WTC11 (cell line): ENCODE measurements around the gene PLET1. TPM values are rescaled to one million over a fixed set of nuclear protein-coding genes. Genes with fewer than 3 reads are reported as not detected.

Experiments
- ATAC-seq: fragments of 200-7000 bp; cut with Tn5 transposase; 2 replicates; pipeline ENCODE4 v1.10.0; 2021; ENCODE audit warnings: mild to moderate bottlenecking, moderate library complexity
- CTCF ChIA-PET: fragments of 300-600 bp; sonication (Branson Sonifier 250); formaldehyde crosslinking; loops from one replicate; lab custom pipeline; 2021; ENCODE audit warnings: antibody characterized with exemption; lab: Charles Lee
- POLR2A ChIA-PET: fragments of 350-600 bp; sonication (Branson Sonifier 250); formaldehyde crosslinking; loops from one replicate; lab custom pipeline; 2021; ENCODE audit warnings: antibody characterized with exemption; lab: Charles Lee
- DNase-seq: peaks from one replicate; pipeline ENCODE4 v3.0.0; 2021; ENCODE audit warnings: low spot score
- H3K27ac Mint-ChIP-seq: 2 replicates; pipeline ENCODE4 v1.8.0; 2021; ENCODE audit warnings: mixed read lengths
- H3K27me3 Mint-ChIP-seq: 2 replicates; pipeline ENCODE4 v1.8.0; 2021; ENCODE audit warnings: low read depth, mild to moderate bottlenecking, moderate library complexity, mixed read lengths
- H3K36me3 Mint-ChIP-seq: 2 replicates; pipeline ENCODE4 v1.8.0; 2021; ENCODE audit warnings: mixed read lengths
- H3K4me1 Mint-ChIP-seq: 2 replicates; pipeline ENCODE4 v1.8.0; 2022; ENCODE audit warnings: mixed read lengths
- H3K4me3 Mint-ChIP-seq: 2 replicates; pipeline ENCODE4 v1.8.0; 2021; ENCODE audit warnings: mild to moderate bottlenecking, moderate library complexity, mixed read lengths
- H3K9me3 Mint-ChIP-seq: 2 replicates; pipeline ENCODE4 v1.8.0; 2021; ENCODE audit warnings: mixed read lengths
- ATF1 ChIP-seq: sonication (generic); formaldehyde crosslinking; IDR thresholded peaks from 2 replicates; pipeline ENCODE4 v1.8.1; 2023; ENCODE audit warnings: mild to moderate bottlenecking, moderate library complexity, missing genetic modification reagents
- GTF2I ChIP-seq: fragments of 250-450 bp; sonication (Bioruptor Pico); conservative IDR thresholded peaks from 2 replicates; pipeline ENCODE4 v1.4.0; 2021; ENCODE audit warnings: mild to moderate bottlenecking
- HMGA2 ChIP-seq: fragments of 250-450 bp; sonication (Bioruptor Pico); IDR thresholded peaks from 2 replicates; pipeline ENCODE4 v1.4.0; 2021; ENCODE audit warnings: mild to moderate bottlenecking, moderate library complexity
- KAT7 ChIP-seq: sonication (generic); formaldehyde crosslinking; IDR thresholded peaks from 2 replicates; pipeline ENCODE4 v1.8.1; 2023; ENCODE audit warnings: missing genetic modification reagents, mild to moderate bottlenecking, borderline replicate concordance
- NFYB ChIP-seq: sonication (generic); formaldehyde crosslinking; conservative IDR thresholded peaks from 2 replicates; pipeline ENCODE4 v1.8.0; 2022; ENCODE audit warnings: low read depth, missing genetic modification reagents
- OVOL2 ChIP-seq: fragments of 250-450 bp; sonication (Bioruptor Pico); IDR thresholded peaks from 2 replicates; pipeline ENCODE4 v1.9.0; 2021; ENCODE audit warnings: mild to moderate bottlenecking, borderline replicate concordance
- RELA ChIP-seq: sonication (generic); formaldehyde crosslinking; IDR thresholded peaks from 2 replicates; pipeline ENCODE4 v1.8.1; 2022; ENCODE audit warnings: missing genetic modification reagents, mild to moderate bottlenecking, borderline replicate concordance
- ZNF138 ChIP-seq: sonication (generic); formaldehyde crosslinking; conservative IDR thresholded peaks from 2 replicates; pipeline ENCODE4 v1.8.1; 2022; ENCODE audit warnings: mild to moderate bottlenecking, moderate library complexity, missing genetic modification reagents
- ZNF423 ChIP-seq: fragments of 250-450 bp; sonication (Bioruptor Pico); IDR thresholded peaks from 2 replicates; pipeline ENCODE4 v2.1.2; 2022; ENCODE audit warnings: mild to moderate bottlenecking, moderate library complexity
- ZNF671 ChIP-seq: fragments of 250-450 bp; sonication (Bioruptor Pico); IDR thresholded peaks from 2 replicates; pipeline ENCODE4 v1.8.0; 2021; ENCODE audit warnings: mild to moderate bottlenecking
- total RNA-seq: library from RNA; stranded (reverse); gene quantifications from 3 replicates; pipeline ENCODE4 v1.2.3, GENCODE V29; 2021
- TF ChIP-seq, protein P1 (sequence below): sonication (generic); formaldehyde crosslinking; IDR thresholded peaks from 2 replicates; pipeline ENCODE4 v1.8.1; 2023; ENCODE audit warnings: mild to moderate bottlenecking, missing genetic modification reagents, borderline replicate concordance
- TF ChIP-seq, protein P2 (sequence below): sonication (generic); formaldehyde crosslinking; IDR thresholded peaks from 2 replicates; pipeline ENCODE4 v1.8.1; 2023; ENCODE audit warnings: mild to moderate bottlenecking, missing genetic modification reagents, moderate library complexity
- TF ChIP-seq, protein P3 (sequence below): sonication (generic); formaldehyde crosslinking; IDR thresholded peaks from 2 replicates; pipeline ENCODE4 v1.8.0; 2023; ENCODE audit warnings: missing genetic modification reagents, mild to moderate bottlenecking, borderline replicate concordance
- TF ChIP-seq, protein P4 (sequence below): sonication (generic); formaldehyde crosslinking; IDR thresholded peaks from 2 replicates; pipeline ENCODE4 v1.8.0; 2022; ENCODE audit warnings: missing genetic modification reagents
- TF ChIP-seq, protein P5 (sequence below): sonication (generic); formaldehyde crosslinking; IDR thresholded peaks from 2 replicates; pipeline ENCODE4 v1.8.0; 2022; ENCODE audit warnings: mild to moderate bottlenecking, missing genetic modification reagents
- TF ChIP-seq, protein P6 (sequence below): sonication (generic); formaldehyde crosslinking; IDR thresholded peaks from 2 replicates; pipeline ENCODE4 v1.8.1; 2023; ENCODE audit warnings: mild to moderate bottlenecking, moderate library complexity, missing genetic modification reagents
- TF ChIP-seq, protein P7 (sequence below): sonication (generic); formaldehyde crosslinking; IDR thresholded peaks from 2 replicates; pipeline ENCODE4 v1.8.1; 2023; ENCODE audit warnings: mild to moderate bottlenecking, missing genetic modification reagents, moderate library complexity
- TF ChIP-seq, protein P8 (sequence below): fragments of 250-450 bp; sonication (Bioruptor Pico); conservative IDR thresholded peaks from 2 replicates; pipeline ENCODE4 v1.9.0; 2021; ENCODE audit warnings: mild to moderate bottlenecking

PLET1 gene
- total RNA-seq, 1 experiment from 2014 or later: not detected

DNA sequence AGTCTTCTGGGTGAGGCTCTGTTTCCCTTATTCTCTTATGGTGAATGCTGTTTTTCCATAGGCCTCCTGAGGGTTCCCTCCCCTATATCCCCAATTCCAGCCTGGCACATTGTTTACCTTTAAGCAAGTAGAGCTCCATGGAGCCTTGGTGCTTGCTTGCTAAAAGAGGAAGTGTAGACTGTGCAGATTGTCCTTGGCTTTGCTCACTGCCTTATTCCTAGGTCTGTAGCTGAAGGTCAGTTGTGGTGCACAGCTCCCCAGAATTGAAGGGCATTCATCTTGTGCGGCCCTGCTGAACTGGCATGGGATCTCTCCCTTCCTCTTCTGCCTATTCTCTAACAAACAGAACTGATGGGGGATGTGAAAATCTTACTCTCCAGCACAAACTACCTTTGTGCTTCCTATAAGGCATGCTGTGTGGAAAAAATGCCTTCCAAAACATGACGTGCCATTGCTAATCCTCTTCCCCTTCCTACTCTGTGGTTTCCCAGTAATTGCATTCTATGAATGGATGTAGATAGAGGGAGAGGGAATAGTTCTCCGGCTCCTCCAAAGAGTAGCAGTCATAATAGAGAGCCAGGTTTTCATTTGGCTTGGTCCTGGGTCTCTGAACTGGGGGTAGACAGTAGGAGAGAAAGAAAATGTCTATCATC lies 34.2 kb upstream of the PLET1 start:
- H3K4me3 Mint-ChIP-seq: no peak overlapping the region
- TF ChIP-seq, protein P1, sequence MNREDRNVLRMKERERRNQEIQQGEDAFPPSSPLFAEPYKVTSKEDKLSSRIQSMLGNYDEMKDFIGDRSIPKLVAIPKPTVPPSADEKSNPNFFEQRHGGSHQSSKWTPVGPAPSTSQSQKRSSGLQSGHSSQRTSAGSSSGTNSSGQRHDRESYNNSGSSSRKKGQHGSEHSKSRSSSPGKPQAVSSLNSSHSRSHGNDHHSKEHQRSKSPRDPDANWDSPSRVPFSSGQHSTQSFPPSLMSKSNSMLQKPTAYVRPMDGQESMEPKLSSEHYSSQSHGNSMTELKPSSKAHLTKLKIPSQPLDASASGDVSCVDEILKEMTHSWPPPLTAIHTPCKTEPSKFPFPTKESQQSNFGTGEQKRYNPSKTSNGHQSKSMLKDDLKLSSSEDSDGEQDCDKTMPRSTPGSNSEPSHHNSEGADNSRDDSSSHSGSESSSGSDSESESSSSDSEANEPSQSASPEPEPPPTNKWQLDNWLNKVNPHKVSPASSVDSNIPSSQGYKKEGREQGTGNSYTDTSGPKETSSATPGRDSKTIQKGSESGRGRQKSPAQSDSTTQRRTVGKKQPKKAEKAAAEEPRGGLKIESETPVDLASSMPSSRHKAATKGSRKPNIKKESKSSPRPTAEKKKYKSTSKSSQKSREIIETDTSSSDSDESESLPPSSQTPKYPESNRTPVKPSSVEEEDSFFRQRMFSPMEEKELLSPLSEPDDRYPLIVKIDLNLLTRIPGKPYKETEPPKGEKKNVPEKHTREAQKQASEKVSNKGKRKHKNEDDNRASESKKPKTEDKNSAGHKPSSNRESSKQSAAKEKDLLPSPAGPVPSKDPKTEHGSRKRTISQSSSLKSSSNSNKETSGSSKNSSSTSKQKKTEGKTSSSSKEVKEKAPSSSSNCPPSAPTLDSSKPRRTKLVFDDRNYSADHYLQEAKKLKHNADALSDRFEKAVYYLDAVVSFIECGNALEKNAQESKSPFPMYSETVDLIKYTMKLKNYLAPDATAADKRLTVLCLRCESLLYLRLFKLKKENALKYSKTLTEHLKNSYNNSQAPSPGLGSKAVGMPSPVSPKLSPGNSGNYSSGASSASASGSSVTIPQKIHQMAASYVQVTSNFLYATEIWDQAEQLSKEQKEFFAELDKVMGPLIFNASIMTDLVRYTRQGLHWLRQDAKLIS (CRISPR knock-in tag): no peak
- TF ChIP-seq OVOL2 (no peak), KAT7 (CRISPR knock-in tag) (no peak), HMGA2 (CRISPR knock-in tag) (no peak), GTF2I (CRISPR knock-in tag) (no peak), ZNF423 (no peak), RELA (CRISPR knock-in tag) (no peak), ZNF671 (CRISPR knock-in tag) (no peak), ZNF138 (CRISPR knock-in tag) (no peak), ATF1 (CRISPR knock-in tag) (no peak), NFYB (CRISPR knock-in tag) (no peak)
- TF ChIP-seq, protein P2, sequence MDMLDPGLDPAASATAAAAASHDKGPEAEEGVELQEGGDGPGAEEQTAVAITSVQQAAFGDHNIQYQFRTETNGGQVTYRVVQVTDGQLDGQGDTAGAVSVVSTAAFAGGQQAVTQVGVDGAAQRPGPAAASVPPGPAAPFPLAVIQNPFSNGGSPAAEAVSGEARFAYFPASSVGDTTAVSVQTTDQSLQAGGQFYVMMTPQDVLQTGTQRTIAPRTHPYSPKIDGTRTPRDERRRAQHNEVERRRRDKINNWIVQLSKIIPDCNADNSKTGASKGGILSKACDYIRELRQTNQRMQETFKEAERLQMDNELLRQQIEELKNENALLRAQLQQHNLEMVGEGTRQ: no peak
- TF ChIP-seq, protein P3, sequence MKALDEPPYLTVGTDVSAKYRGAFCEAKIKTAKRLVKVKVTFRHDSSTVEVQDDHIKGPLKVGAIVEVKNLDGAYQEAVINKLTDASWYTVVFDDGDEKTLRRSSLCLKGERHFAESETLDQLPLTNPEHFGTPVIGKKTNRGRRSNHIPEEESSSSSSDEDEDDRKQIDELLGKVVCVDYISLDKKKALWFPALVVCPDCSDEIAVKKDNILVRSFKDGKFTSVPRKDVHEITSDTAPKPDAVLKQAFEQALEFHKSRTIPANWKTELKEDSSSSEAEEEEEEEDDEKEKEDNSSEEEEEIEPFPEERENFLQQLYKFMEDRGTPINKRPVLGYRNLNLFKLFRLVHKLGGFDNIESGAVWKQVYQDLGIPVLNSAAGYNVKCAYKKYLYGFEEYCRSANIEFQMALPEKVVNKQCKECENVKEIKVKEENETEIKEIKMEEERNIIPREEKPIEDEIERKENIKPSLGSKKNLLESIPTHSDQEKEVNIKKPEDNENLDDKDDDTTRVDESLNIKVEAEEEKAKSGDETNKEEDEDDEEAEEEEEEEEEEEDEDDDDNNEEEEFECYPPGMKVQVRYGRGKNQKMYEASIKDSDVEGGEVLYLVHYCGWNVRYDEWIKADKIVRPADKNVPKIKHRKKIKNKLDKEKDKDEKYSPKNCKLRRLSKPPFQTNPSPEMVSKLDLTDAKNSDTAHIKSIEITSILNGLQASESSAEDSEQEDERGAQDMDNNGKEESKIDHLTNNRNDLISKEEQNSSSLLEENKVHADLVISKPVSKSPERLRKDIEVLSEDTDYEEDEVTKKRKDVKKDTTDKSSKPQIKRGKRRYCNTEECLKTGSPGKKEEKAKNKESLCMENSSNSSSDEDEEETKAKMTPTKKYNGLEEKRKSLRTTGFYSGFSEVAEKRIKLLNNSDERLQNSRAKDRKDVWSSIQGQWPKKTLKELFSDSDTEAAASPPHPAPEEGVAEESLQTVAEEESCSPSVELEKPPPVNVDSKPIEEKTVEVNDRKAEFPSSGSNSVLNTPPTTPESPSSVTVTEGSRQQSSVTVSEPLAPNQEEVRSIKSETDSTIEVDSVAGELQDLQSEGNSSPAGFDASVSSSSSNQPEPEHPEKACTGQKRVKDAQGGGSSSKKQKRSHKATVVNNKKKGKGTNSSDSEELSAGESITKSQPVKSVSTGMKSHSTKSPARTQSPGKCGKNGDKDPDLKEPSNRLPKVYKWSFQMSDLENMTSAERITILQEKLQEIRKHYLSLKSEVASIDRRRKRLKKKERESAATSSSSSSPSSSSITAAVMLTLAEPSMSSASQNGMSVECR (CRISPR knock-in tag): no peak
- TF ChIP-seq, protein P4, sequence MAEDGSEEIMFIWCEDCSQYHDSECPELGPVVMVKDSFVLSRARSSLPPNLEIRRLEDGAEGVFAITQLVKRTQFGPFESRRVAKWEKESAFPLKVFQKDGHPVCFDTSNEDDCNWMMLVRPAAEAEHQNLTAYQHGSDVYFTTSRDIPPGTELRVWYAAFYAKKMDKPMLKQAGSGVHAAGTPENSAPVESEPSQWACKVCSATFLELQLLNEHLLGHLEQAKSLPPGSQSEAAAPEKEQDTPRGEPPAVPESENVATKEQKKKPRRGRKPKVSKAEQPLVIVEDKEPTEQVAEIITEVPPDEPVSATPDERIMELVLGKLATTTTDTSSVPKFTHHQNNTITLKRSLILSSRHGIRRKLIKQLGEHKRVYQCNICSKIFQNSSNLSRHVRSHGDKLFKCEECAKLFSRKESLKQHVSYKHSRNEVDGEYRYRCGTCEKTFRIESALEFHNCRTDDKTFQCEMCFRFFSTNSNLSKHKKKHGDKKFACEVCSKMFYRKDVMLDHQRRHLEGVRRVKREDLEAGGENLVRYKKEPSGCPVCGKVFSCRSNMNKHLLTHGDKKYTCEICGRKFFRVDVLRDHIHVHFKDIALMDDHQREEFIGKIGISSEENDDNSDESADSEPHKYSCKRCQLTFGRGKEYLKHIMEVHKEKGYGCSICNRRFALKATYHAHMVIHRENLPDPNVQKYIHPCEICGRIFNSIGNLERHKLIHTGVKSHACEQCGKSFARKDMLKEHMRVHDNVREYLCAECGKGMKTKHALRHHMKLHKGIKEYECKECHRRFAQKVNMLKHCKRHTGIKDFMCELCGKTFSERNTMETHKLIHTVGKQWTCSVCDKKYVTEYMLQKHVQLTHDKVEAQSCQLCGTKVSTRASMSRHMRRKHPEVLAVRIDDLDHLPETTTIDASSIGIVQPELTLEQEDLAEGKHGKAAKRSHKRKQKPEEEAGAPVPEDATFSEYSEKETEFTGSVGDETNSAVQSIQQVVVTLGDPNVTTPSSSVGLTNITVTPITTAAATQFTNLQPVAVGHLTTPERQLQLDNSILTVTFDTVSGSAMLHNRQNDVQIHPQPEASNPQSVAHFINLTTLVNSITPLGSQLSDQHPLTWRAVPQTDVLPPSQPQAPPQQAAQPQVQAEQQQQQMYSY (CRISPR knock-in tag): no peak
- TF ChIP-seq, protein P5, sequence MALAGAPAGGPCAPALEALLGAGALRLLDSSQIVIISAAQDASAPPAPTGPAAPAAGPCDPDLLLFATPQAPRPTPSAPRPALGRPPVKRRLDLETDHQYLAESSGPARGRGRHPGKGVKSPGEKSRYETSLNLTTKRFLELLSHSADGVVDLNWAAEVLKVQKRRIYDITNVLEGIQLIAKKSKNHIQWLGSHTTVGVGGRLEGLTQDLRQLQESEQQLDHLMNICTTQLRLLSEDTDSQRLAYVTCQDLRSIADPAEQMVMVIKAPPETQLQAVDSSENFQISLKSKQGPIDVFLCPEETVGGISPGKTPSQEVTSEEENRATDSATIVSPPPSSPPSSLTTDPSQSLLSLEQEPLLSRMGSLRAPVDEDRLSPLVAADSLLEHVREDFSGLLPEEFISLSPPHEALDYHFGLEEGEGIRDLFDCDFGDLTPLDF (CRISPR knock-in tag): no peak
- TF ChIP-seq, protein P6, sequence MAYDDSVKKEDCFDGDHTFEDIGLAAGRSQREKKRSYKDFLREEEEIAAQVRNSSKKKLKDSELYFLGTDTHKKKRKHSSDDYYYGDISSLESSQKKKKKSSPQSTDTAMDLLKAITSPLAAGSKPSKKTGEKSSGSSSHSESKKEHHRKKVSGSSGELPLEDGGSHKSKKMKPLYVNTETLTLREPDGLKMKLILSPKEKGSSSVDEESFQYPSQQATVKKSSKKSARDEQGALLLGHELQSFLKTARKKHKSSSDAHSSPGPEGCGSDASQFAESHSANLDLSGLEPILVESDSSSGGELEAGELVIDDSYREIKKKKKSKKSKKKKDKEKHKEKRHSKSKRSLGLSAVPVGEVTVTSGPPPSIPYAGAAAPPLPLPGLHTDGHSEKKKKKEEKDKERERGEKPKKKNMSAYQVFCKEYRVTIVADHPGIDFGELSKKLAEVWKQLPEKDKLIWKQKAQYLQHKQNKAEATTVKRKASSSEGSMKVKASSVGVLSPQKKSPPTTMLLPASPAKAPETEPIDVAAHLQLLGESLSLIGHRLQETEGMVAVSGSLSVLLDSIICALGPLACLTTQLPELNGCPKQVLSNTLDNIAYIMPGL (CRISPR knock-in tag): no peak
- TF ChIP-seq, protein P7, sequence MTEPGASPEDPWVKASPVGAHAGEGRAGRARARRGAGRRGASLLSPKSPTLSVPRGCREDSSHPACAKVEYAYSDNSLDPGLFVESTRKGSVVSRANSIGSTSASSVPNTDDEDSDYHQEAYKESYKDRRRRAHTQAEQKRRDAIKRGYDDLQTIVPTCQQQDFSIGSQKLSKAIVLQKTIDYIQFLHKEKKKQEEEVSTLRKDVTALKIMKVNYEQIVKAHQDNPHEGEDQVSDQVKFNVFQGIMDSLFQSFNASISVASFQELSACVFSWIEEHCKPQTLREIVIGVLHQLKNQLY (CRISPR knock-in tag): no peak
- TF ChIP-seq, protein P8, sequence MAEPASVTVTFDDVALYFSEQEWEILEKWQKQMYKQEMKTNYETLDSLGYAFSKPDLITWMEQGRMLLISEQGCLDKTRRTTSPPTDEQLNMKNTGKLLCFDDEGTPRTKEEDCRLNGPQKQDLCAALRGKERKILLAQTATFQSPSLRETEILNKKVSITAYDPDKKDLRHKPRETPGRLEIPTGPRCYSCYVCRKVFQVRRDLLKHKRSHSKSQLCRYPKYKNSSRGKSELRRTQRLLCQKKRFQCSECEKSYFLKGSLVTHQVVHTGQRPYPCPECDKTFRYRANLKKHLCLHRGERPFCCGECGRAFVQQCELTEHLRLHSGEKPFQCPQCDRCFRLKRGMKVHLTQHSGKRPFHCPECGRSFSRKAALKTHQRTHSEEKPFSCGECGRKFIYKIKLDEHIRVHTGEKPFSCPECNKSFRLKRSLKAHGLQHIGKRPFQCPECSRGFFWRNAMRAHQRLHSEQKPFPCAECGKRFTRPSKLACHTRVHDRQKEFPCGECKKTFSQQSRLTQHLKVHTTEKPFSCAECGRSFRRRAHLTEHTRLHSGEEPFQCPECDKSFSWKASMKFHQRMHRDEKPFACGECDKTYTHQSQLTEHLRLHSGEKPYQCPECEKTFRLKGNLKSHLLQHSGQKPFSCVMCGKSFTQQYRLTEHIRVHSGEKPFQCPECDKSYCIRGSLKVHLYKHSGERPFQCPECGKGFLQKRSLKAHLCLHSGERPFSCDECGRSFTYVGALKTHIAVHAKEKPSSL (CRISPR knock-in tag): no peak
- TF ChIP-seq, all 79 proteins: peak for 0
- Mint-ChIP-seq H3K9me3 (no peaks in the 10 kb centered on the region), H3K27ac (no peak overlapping the region), H3K4me1 (peaks cover 22% of the 10 kb centered on the region), H3K27me3 (peaks cover 15% of the 10 kb centered on the region), H3K36me3 (no peaks in the 10 kb centered on the region)
- ChIA-PET POLR2A (no interaction called here), CTCF (interaction anchor here (0.6 to 1.0 kb wide), 2 partner anchors 14 to 15 kb away, joined by 3 read pairs; no protein-coding TSS in a partner anchor)
- no peak for DNase-seq
- no peak for ATAC-seq
